Transverse colon (tissue), 4 donors: ENCODE results near the gene PLEKHM2. TPM values are rescaled to one million over a fixed set of nuclear protein-coding genes. Genes with fewer than 3 reads are reported as not detected.

ENCODE experiments used
- DNase-seq: peaks from one replicate; pipeline ENCODE4 v3.0.0-alpha.2; 2019
- H3K27ac ChIP-seq, 4 donors: fragments of 200-600 bp; sonication (generic); 2 replicates each; pipeline ENCODE4 v1.5.1; 2016 to 2018; ENCODE audit warnings: inconsistent platforms in 4 of 4
- H3K27me3 ChIP-seq: fragments of 200-600 bp; sonication (generic); 2 replicates; pipeline ENCODE4 v1.5.1; 2017; ENCODE audit warnings: inconsistent platforms
- H3K36me3 ChIP-seq, 4 donors: fragments of 200-600 bp; sonication (generic); 2 replicates each; pipeline ENCODE4 v1.5.1; 2017 to 2019; ENCODE audit warnings: inconsistent platforms in 4 of 4
- H3K4me1 ChIP-seq, 4 donors: fragments of 200-600 bp; sonication (generic); 2 replicates each; pipeline ENCODE4 v1.5.1; 2017 to 2020; ENCODE audit warnings: inconsistent platforms in 4 of 4
- H3K4me3 ChIP-seq, 4 donors: fragments of 200-600 bp; sonication (generic); 1 replicate in 1 of 4; 2 replicates in 3 of 4; pipeline versions ENCODE4 v1.5.1 to v1.6.1; 2017 to 2019; ENCODE audit warnings: inconsistent platforms in 4 of 4
- H3K9me3 ChIP-seq, 2 donors: fragments of 200-600 bp; sonication (generic); 2 replicates each; pipeline ENCODE4 v1.5.1; 2017 to 2019; ENCODE audit warnings: inconsistent platforms in 2 of 2
- EP300 ChIP-seq: sonication (generic); formaldehyde crosslinking; IDR thresholded peaks from one replicate; pipeline ENCODE4 v1.6.1; 2017; ENCODE audit warnings: antibody characterized with exemption, low read depth
- POLR2A ChIP-seq: fragments of 450-650 bp; IDR thresholded peaks from one replicate; pipeline ENCODE4 v1.6.1; 2016; ENCODE audit warnings: antibody characterized with exemption, mild to moderate bottlenecking, moderate library complexity
- POLR2AphosphoS5 ChIP-seq, 3 donors: sonication (generic); formaldehyde crosslinking; IDR thresholded peaks; one replicate each; pipeline ENCODE4 v1.6.1; 2016; ENCODE audit warnings: antibody characterized with exemption in 3 of 3
- WGBS, 2 donors: methylation state at CpG; one replicate each; pipeline ENCODE4 v1.1.5; 2018; ENCODE audit warnings: low coverage in 1 of 2; 5-methylcytosine and 5-hydroxymethylcytosine counted together
- in situ Hi-C, 4 donors: fragments of 200-750 bp; cut with MboI; loops; one replicate each; pipeline versions ENCODE4 v1.15.0 to v1.15.1; 2017; ENCODE audit warnings: low sequenced_read_pairs in 3 of 4, low pct_ligation_motif_present in 1 of 4, low pct_unique_long_range_greater_than_20kb in 1 of 4
- intact Hi-C: fragments of 100-400 bp; cut with DNase I; formaldehyde crosslinking; loops from one replicate; pipeline ENCODE4 v1.15.1; 2023; ENCODE audit warnings: low total_unique reads
- total RNA-seq, 4 donors: library from RNA; depleted of rRNA; stranded (reverse); fragments of >200 nt; gene quantifications; one replicate each; pipeline ENCODE4 v1.1.0, GENCODE V29; 2016
- TF ChIP-seq, protein P1 (sequence below), 5 experiments: fragments of 200-600 bp in 3 of 5; fragments of 450-650 bp in 2 of 5; sonication (generic) in 3 of 5; IDR thresholded peaks; 1 replicate in 2 of 5; 2 replicates in 3 of 5; pipeline ENCODE4 v1.5.1; 2016 to 2017; ENCODE audit warnings: antibody characterized with exemption in 5 of 5, inconsistent platforms in 3 of 5, mild to moderate bottlenecking in 2 of 5, moderate library complexity in 1 of 5

Gene PLEKHM2
- total RNA-seq, 4 donors from 2014 or later: 27.7 to 40.3 (median 33.0) TPM

- Histone ChIP-seq H3K4me1 (peaks cover 0 to 14% (median 12%) of the 10 kb centered on the region in 4 donors), H3K27me3 (no peaks in the 10 kb centered on the region), H3K36me3 (no peaks in the 10 kb centered on the region), H3K9me3 (no peaks in the 10 kb centered on the region), H3K4me3 (no peak overlapping the region), H3K27ac (no peak overlapping the region)
- 84 to 92% methylated on average over 4 to 10 of the region's 10 CpGs for whole genome bisulfite sequencing, 2 donors
- TF ChIP-seq POLR2A (no peak), EP300 (no peak), POLR2AphosphoS5 (IDR thresholded peaks at IDR 0.05) (no peak)
- TF ChIP-seq, protein P1, sequence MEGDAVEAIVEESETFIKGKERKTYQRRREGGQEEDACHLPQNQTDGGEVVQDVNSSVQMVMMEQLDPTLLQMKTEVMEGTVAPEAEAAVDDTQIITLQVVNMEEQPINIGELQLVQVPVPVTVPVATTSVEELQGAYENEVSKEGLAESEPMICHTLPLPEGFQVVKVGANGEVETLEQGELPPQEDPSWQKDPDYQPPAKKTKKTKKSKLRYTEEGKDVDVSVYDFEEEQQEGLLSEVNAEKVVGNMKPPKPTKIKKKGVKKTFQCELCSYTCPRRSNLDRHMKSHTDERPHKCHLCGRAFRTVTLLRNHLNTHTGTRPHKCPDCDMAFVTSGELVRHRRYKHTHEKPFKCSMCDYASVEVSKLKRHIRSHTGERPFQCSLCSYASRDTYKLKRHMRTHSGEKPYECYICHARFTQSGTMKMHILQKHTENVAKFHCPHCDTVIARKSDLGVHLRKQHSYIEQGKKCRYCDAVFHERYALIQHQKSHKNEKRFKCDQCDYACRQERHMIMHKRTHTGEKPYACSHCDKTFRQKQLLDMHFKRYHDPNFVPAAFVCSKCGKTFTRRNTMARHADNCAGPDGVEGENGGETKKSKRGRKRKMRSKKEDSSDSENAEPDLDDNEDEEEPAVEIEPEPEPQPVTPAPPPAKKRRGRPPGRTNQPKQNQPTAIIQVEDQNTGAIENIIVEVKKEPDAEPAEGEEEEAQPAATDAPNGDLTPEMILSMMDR (IDR thresholded peaks at IDR 0.05): no peak
- in situ Hi-C loops: no loop called here
- intact Hi-C loops: no loop called here
- DNase-seq: no peak
Measured at GRCh38 chr1:15751717-15752116, 67.6 kb downstream of the PLEKHM2 start.

DNA sequence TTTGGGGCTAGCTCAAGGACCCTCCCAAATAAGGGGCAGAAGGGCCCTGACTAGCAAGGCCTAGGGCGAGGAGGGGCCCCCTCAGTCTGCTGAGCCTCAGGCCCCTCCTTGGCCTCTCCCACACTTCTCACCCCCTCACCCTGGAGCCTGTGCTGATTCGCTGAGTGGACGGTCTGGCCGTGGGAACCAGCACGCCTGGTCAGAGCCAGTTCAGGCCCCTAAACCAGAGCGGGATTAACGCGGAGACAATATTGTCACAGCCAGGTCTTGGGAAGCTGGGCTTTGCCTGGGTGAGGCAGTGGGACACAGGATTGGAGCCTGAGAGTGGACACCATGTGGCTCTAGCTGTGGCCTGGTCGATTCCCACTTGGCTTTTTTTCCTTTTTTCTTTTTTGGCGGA, 69.7 kb downstream of the PLEKHM2 start:
- H3K27ac ChIP-seq: no peak overlapping the region
- WGBS, 2 donors: 88% methylated on average over 10 of the region's 10 CpGs; no CpG with 5 or more reads in 1 of the 2 donors
- no peaks in the 10 kb centered on the region for H3K9me3 ChIP-seq
- H3K4me3 ChIP-seq: no peak overlapping the region
- H3K36me3 ChIP-seq: no peaks in the 10 kb centered on the region
- peaks cover 11% of the 10 kb centered on the region for H3K27me3 ChIP-seq
- TF ChIP-seq POLR2AphosphoS5 (IDR thresholded peaks at IDR 0.05) (no peak), EP300 (no peak)
- H3K4me1 ChIP-seq: peaks cover 0 to 31% (median 25%) of the 10 kb centered on the region in 4 donors
- in situ Hi-C loops: no loop called here
- no peak for DNase-seq
- intact Hi-C loops: no loop called here

GRCh38 chr1:15755021-15755645, 71.0 kb downstream of the PLEKHM2 start:
- intact Hi-C loops (no loop called here), in situ Hi-C loops (no loop called here)
- Histone ChIP-seq H3K27me3 (peaks cover 20% of the 10 kb centered on the region), H3K27ac (peak overlapping the region in 2 of 4 donors; percentile 28 to 87), H3K9me3 (no peaks in the 10 kb centered on the region), H3K36me3 (no peaks in the 10 kb centered on the region), H3K4me3 (no peak overlapping the region), H3K4me1 (peaks cover 0 to 45% (median 35%) of the 10 kb centered on the region in 4 donors)
- no peak for DNase-seq
- TF ChIP-seq, protein P1 (IDR thresholded peaks at IDR 0.05): no peak
- no peak for TF ChIP-seq EP300
- TF ChIP-seq POLR2A: no peak
- TF ChIP-seq POLR2AphosphoS5 (IDR thresholded peaks at IDR 0.05): no peak
- 80 to 94% methylated on average over 2 of the region's 2 CpGs for WGBS, 2 donors

DNA sequence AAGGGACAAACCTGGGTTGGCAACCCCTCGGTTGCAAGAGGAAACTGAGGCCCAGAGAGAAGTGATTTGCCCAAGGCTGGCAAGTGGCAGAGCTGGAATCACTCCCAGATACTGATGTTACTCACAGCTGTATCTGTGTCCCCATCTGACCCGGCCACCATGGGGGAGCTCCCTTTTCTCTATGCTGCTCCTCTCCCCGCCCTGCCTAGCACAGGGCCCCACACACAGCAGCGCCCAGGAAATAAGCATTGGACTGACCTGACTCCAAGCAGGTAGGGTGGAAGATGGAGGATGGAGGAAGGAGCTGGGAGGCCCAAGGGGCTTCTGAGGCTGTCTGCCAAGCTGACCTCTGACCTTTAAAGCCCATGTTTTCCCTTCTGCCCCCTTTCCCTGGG, 71.5 kb downstream of the PLEKHM2 start:
- Histone ChIP-seq H3K27me3 (peaks cover 20% of the 10 kb centered on the region), H3K27ac (peak overlapping the region; percentile 71 to 87 (median 85)), H3K4me1 (peaks cover 0 to 50% (median 36%) of the 10 kb centered on the region in 4 donors), H3K9me3 (no peaks in the 10 kb centered on the region), H3K4me3 (no peak overlapping the region), H3K36me3 (no peaks in the 10 kb centered on the region)
- 64% methylated on average over 4 of the region's 4 CpGs; no CpG with 5 or more reads in 1 of the 2 donors for whole genome bisulfite sequencing, 2 donors
- in situ Hi-C loops: no loop called here
- TF ChIP-seq POLR2AphosphoS5 (IDR thresholded peaks at IDR 0.05) (no peak), POLR2A (no peak), EP300 (no peak)
- TF ChIP-seq, protein P1 (IDR thresholded peaks at IDR 0.05): no peak
- intact Hi-C loops: no loop called here
- DNase-seq: peak; percentile 45
